ENCODE measurements around the gene SYCE3. TPM values are rescaled to one million over a fixed set of nuclear protein-coding genes. Genes with fewer than 3 reads are reported as not detected.

Gene SYCE3
- total RNA-seq, 4 donors from 2014 or later: not detected

- WGBS, 2 donors (ENCODE audit: low coverage in 1 of 2): 83 to 100% methylated on average over 1 to 2 of the region's 7 CpGs
- peaks cover 0 to 18% (median 7%) of the 10 kb centered on the region in 3 donors for H3K4me1 ChIP-seq
- H3K9me3 ChIP-seq: no peaks in the 10 kb centered on the region
- no peaks in the 10 kb centered on the region for H3K27me3 ChIP-seq
- ATAC-seq: no peak
- no peak overlapping the region for H3K27ac ChIP-seq
- H3K36me3 ChIP-seq: peaks cover 0 to 55% of the 10 kb centered on the region in 2 donors
- no peak for TF ChIP-seq POLR2A (IDR thresholded peaks at IDR 0.05)
- no peak for TF ChIP-seq POLR2AphosphoS5 (IDR thresholded peaks at IDR 0.05)
- no peak for TF ChIP-seq EP300 (IDR thresholded peaks at IDR 0.05)
- TF ChIP-seq CTCF (IDR thresholded peaks at IDR 0.05): no peak
- H3K4me3 ChIP-seq: no peak overlapping the region
Measured at GRCh38 chr22:50567721-50568252, 5.1 kb upstream of the SYCE3 start.

- no peak for TF ChIP-seq POLR2A (IDR thresholded peaks at IDR 0.05)
- TF ChIP-seq EP300 (IDR thresholded peaks at IDR 0.05): no peak
- TF ChIP-seq CTCF (IDR thresholded peaks at IDR 0.05): no peak
- TF ChIP-seq POLR2AphosphoS5 (IDR thresholded peaks at IDR 0.05): no peak
- no peak for ATAC-seq
Measured at GRCh38 chr22:50564289-50564688, 1.6 kb upstream of the SYCE3 start.

GRCh38 chr22:50563413-50564160 is 868 bp upstream of the SYCE3 start:
- TF ChIP-seq POLR2AphosphoS5 (IDR thresholded peaks at IDR 0.05): no peak
- TF ChIP-seq EP300 (IDR thresholded peaks at IDR 0.05): no peak
- no peak for TF ChIP-seq CTCF (IDR thresholded peaks at IDR 0.05)
- no peak for TF ChIP-seq POLR2A (IDR thresholded peaks at IDR 0.05)
- 16 to 33% methylated on average over 7 to 13 of the region's 17 CpGs for WGBS, 2 donors (ENCODE audit: low coverage in 1 of 2)
- Histone ChIP-seq H3K27ac (peak overlapping the region in 3 of 4 donors; percentile 68 to 77 (median 72)), H3K36me3 (peaks cover 0 to 13% of the 10 kb centered on the region in 2 donors), H3K27me3 (no peaks in the 10 kb centered on the region), H3K9me3 (no peaks in the 10 kb centered on the region), H3K4me3 (peak overlapping the region; percentile 42 to 61), H3K4me1 (peaks cover 0 to 22% (median 7%) of the 10 kb centered on the region in 3 donors)
- peak; percentile 5 for ATAC-seq

More at GRCh38 chr22:50564289-50564688, 1.6 kb upstream of the SYCE3 start:
- Histone ChIP-seq H3K27ac (peak overlapping the region in 1 of 4 donors; percentile 68), H3K9me3 (no peaks in the 10 kb centered on the region), H3K4me3 (no peak overlapping the region), H3K27me3 (no peaks in the 10 kb centered on the region), H3K4me1 (peaks cover 0 to 22% (median 7%) of the 10 kb centered on the region in 3 donors), H3K36me3 (peaks cover 0 to 20% of the 10 kb centered on the region in 2 donors)
- WGBS, 2 donors (ENCODE audit: low coverage in 1 of 2): 74 to 80% methylated on average over 2 to 3 of the region's 11 CpGs

GRCh38 chr22:50561401-50562358 is 1.0 kb downstream of the SYCE3 start:
- Histone ChIP-seq H3K4me3 (no peak overlapping the region), H3K27me3 (no peaks in the 10 kb centered on the region), H3K27ac (no peak overlapping the region), H3K9me3 (no peaks in the 10 kb centered on the region), H3K36me3 (no peaks in the 10 kb centered on the region), H3K4me1 (peaks cover 0 to 22% (median 7%) of the 10 kb centered on the region in 3 donors)
- 57 to 76% methylated on average over 4 to 10 of the region's 34 CpGs for WGBS, 2 donors (ENCODE audit: low coverage in 1 of 2)
- no peak for TF ChIP-seq POLR2AphosphoS5 (IDR thresholded peaks at IDR 0.05)
- no peak for TF ChIP-seq POLR2A (IDR thresholded peaks at IDR 0.05)
- no peak for TF ChIP-seq CTCF (IDR thresholded peaks at IDR 0.05)
- TF ChIP-seq EP300 (IDR thresholded peaks at IDR 0.05): no peak
- no peak for ATAC-seq
